RWPE1 (cell line): ENCODE data around the gene LRRN2.

Experiments
- CTCF ChIA-PET: fragments of 350-600 bp; sonication (Branson Sonifier 250); formaldehyde crosslinking; extraction: SDS; loops from one replicate; lab custom pipeline; 2021; lab: Yijun Ruan, JAX
- POLR2A ChIA-PET: fragments of 400-600 bp; formaldehyde crosslinking; extraction: SDS; loops from one replicate; lab custom pipeline; 2020; ENCODE audit warnings: antibody characterized with exemption; ENCODE audit not compliant: low non-redundant PET; lab: Yijun Ruan, JAX
- DNase-seq: peaks from one replicate; pipeline ENCODE4 v3.0.0; 2012; ENCODE audit warnings: low spot score
- H3K27ac ChIP-seq: fragments of 450-650 bp; 2 replicates; pipeline ENCODE4 v1.5.1; 2017
- CTCF ChIP-seq: fragments of 450-650 bp; conservative IDR thresholded peaks from 2 replicates; pipeline ENCODE4 v1.5.1; 2017; ENCODE audit warnings: low read depth, mild to moderate bottlenecking

LRRN2 gene

GRCh38 chr1:204617256-204618147 is 68.0 kb downstream of the LRRN2 start:
- no peak for TF ChIP-seq CTCF
- ChIA-PET POLR2A (no interaction called here), CTCF (interaction anchor here (0.6 kb wide), 1 partner anchor 22 kb away, joined by 5 read pairs; no protein-coding TSS in a partner anchor)
- DNase-seq: no peak
- no peak overlapping the region for H3K27ac ChIP-seq

- ChIA-PET CTCF (no interaction called here), POLR2A (no interaction called here)
- no peak overlapping the region for H3K27ac ChIP-seq
- no peak for DNase-seq
- no peak for TF ChIP-seq CTCF
Measured at GRCh38 chr1:204616641-204617040, 68.9 kb downstream of the LRRN2 start.

DNA sequence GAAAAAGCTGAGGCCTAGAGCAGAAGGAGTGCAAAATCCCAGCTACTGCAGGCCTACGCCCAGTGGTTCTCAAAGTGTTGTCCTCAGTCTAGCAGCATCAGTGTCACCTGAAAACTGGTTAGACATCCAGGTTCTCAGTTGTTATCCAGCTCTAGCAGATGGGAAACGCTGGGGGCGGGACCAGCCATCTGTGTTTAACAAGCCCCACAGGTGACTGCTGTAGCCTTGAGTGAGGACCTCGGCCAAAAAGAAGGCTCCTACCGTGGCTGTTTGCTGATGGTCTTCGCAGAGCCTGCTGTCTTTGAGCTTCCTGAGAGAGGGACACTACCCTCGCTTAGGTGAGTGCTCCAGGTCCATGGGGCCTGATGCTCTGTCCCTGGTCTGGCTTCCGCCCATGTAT is 69.7 kb downstream of the LRRN2 start:
- DNase-seq: no peak
- TF ChIP-seq CTCF: no peak
- H3K27ac ChIP-seq: no peak overlapping the region
- ChIA-PET POLR2A (no interaction called here), CTCF (interaction anchor here (2.0 to 2.3 kb wide), 2 partner anchors 131 to 191 kb away, joined by 7 to 9 read pairs; no protein-coding TSS in a partner anchor)

- no peak for TF ChIP-seq CTCF
- no peak for DNase-seq
- ChIA-PET POLR2A (no interaction called here), CTCF (interaction anchor here (0.7 to 1.5 kb wide), 3 partner anchors 8 to 375 kb away, joined by 3 to 5 read pairs (median 4); no protein-coding TSS in a partner anchor)
- no peak overlapping the region for H3K27ac ChIP-seq
Measured at GRCh38 chr1:204613636-204614035, 71.9 kb downstream of the LRRN2 start.

- TF ChIP-seq CTCF: no peak
- ChIA-PET POLR2A (no interaction called here), CTCF (interaction anchor here (1.3 kb wide), 1 partner anchor 11 kb away, joined by 3 read pairs; no protein-coding TSS in a partner anchor)
- no peak overlapping the region for H3K27ac ChIP-seq
- no peak for DNase-seq
Measured at GRCh38 chr1:204612326-204612725, 73.2 kb downstream of the LRRN2 start.

- ChIA-PET CTCF (interaction anchor here (1.3 kb wide), 1 partner anchor 13 kb away, joined by 3 read pairs; no protein-coding TSS in a partner anchor), POLR2A (no interaction called here)
- no peak for DNase-seq
- no peak for TF ChIP-seq CTCF
- no peak overlapping the region for H3K27ac ChIP-seq
Measured at GRCh38 chr1:204611036-204611435, 74.5 kb downstream of the LRRN2 start.
